ENCODE data around the gene APOBEC2.

The APOBEC2 gene

GRCh38 chr6:41059556-41059955 lies 6.6 kb downstream of the APOBEC2 start:
- DNase-seq (ENCODE audit: low spot score) = no peak

- DNase-seq (ENCODE audit: low spot score) = no peak
These were observed 8.3 kb downstream of the APOBEC2 start for GRCh38 chr6:41061196-41061726.

GRCh38 chr6:41062056-41062455 lies 9.1 kb downstream of the APOBEC2 start:
- DNase-seq (ENCODE audit: low spot score) = no peak

- DNase-seq (ENCODE audit: low spot score) = no peak
These were observed 10.9 kb downstream of the APOBEC2 start for GRCh38 chr6:41063884-41064285.

- no peak for DNase-seq (ENCODE audit: low spot score)
These were observed 11.8 kb downstream of the APOBEC2 start for GRCh38 chr6:41064841-41065240.

- DNase-seq (ENCODE audit: low spot score) = no peak
These were observed 12.6 kb downstream of the APOBEC2 start for GRCh38 chr6:41065550-41066026.

GRCh38 chr6:41066867-41067304 lies 13.9 kb downstream of the APOBEC2 start:
- peak; percentile 87 for DNase-seq (ENCODE audit: low spot score)

- peak; percentile 92 for DNase-seq (ENCODE audit: low spot score)
These were observed 18.5 kb downstream of the APOBEC2 start for GRCh38 chr6:41071501-41071922.

GRCh38 chr6:41071923-41072835 lies 19.2 kb downstream of the APOBEC2 start, which contains the start of gene OARD1:
Gene OARD1 (minus strand): TSS chr6:41072356. CDS start chr6:41071634, 722 bp downstream.
- DNase-seq (ENCODE audit: low spot score) = peak; percentile 99

GRCh38 chr6:41072836-41073202 lies 19.8 kb downstream of the APOBEC2 start, which contains the start of gene NFYA:
Gene NFYA (plus strand): TSS chr6:41072974. CDS start chr6:41079090, 6,116 bp downstream.
- DNase-seq (ENCODE audit: low spot score) = no peak

- DNase-seq (ENCODE audit: low spot score) = peak; percentile 80
These were observed 20.4 kb downstream of the APOBEC2 start for GRCh38 chr6:41073203-41073967.

GRCh38 chr6:41073968-41074691 lies 21.1 kb downstream of the APOBEC2 start:
- DNase-seq (ENCODE audit: low spot score) = no peak

- no peak for DNase-seq (ENCODE audit: low spot score)
These were observed 21.9 kb downstream of the APOBEC2 start for GRCh38 chr6:41074692-41075436.

- DNase-seq (ENCODE audit: low spot score) = no peak
These were observed 22.9 kb downstream of the APOBEC2 start for GRCh38 chr6:41075651-41076626.

- no peak for DNase-seq (ENCODE audit: low spot score)
These were observed 24.5 kb downstream of the APOBEC2 start for GRCh38 chr6:41077536-41077935.

- DNase-seq (ENCODE audit: low spot score) = no peak
These were observed 25.1 kb downstream of the APOBEC2 start for GRCh38 chr6:41078101-41078500.

- no peak for DNase-seq (ENCODE audit: low spot score)
These were observed 26.1 kb downstream of the APOBEC2 start for GRCh38 chr6:41079080-41079479.

- no peak for DNase-seq (ENCODE audit: low spot score)
These were observed 27.6 kb downstream of the APOBEC2 start for GRCh38 chr6:41080621-41081020.

GRCh38 chr6:41083072-41083471 lies 30.1 kb downstream of the APOBEC2 start:
- DNase-seq (ENCODE audit: low spot score) = no peak

GRCh38 chr6:41085182-41085581 lies 32.2 kb downstream of the APOBEC2 start:
- DNase-seq (ENCODE audit: low spot score) = no peak
